Endothelial cell of umbilical vein (primary cell): ENCODE data around the gene GRAMD1B. TPM values are rescaled to one million over a fixed set of nuclear protein-coding genes. Genes with fewer than 3 reads are reported as not detected.

Experiments
- BruUV-seq: library from RNA; stranded (reverse); fragments of 400-500 nt; replicated peaks from 2 replicates; lab custom pipeline; 2021; lab: Mats Ljungman, UMichigan
- CTCF ChIA-PET: fragments of 300-600, 350-600 bp; sonication (Branson Sonifier 250); formaldehyde crosslinking; loops from one replicate; lab custom pipeline; 2021; ENCODE audit warnings: antibody characterized with exemption, inconsistent platforms; lab: Charles Lee
- POLR2A ChIA-PET: fragments of 300-600, 350-600 bp; sonication (Branson Sonifier 250); formaldehyde crosslinking; loops from one replicate; lab custom pipeline; 2021; ENCODE audit warnings: antibody characterized with exemption, inconsistent platforms; lab: Charles Lee
- DNase-seq: peaks from one replicate; pipeline ENCODE4 v3.0.0-alpha.2; 2011; ENCODE audit warnings: low read depth, low spot score
- FAIRE-seq: peaks from 2 replicates; lab custom pipeline; 2011; peaks lifted over from hg19 to GRCh38; lab: Jason Lieb, UNC
- H2AFZ ChIP-seq: 2 replicates; pipeline ENCODE4 v1.6.0; 2012; ENCODE audit warnings: low read depth, low read length, control low read depth, inconsistent platforms
- H3K27ac ChIP-seq: 2 replicates; pipeline ENCODE4 v1.5.1; 2011; ENCODE audit warnings: low read depth, mild to moderate bottlenecking, control low read depth, low read length, moderate library complexity; ENCODE audit not compliant: insufficient read depth
- H3K27me3 ChIP-seq, 2 experiments: 2 replicates each; pipeline versions ENCODE4 v1.6.0 to v1.6.1; 2011; ENCODE audit warnings: low read length in 2 of 2, mixed read lengths in 1 of 2; ENCODE audit not compliant: control insufficient read depth in 2 of 2, insufficient read depth in 2 of 2
- H3K36me3 ChIP-seq, 2 experiments: 2 replicates in 1 of 2; 3 replicates in 1 of 2; pipeline ENCODE4 v1.5.1; 2011; ENCODE audit warnings: low read length in 2 of 2, mild to moderate bottlenecking in 1 of 2, moderate library complexity in 1 of 2; ENCODE audit not compliant: control insufficient read depth in 2 of 2, insufficient read depth in 2 of 2; ENCODE audit errors: extremely low read depth in 1 of 2
- H3K4me1 ChIP-seq: 3 replicates; pipeline ENCODE4 v1.5.1; 2011; ENCODE audit warnings: mild to moderate bottlenecking, low read length; ENCODE audit not compliant: control insufficient read depth, insufficient read depth; ENCODE audit errors: extremely low read depth
- H3K4me2 ChIP-seq: 2 replicates; pipeline ENCODE4 v1.6.1; 2011; ENCODE audit warnings: low read length, control low read depth, mixed read lengths; ENCODE audit not compliant: insufficient read depth
- H3K4me3 ChIP-seq, 3 experiments: fragments of 200-600 bp in 1 of 3; sonication (generic), shearing (Covaris generic) in 1 of 3; replicated peaks in 1 of 3; 2 replicates each; pipeline ENCODE4 v1.5.1; 2011 to 2016; ENCODE audit warnings: control low read depth in 3 of 3, low read length in 3 of 3, mild to moderate bottlenecking in 2 of 3, inconsistent platforms in 1 of 3, low read depth in 1 of 3, moderate library complexity in 1 of 3; ENCODE audit not compliant: insufficient read depth in 1 of 3
- H3K79me2 ChIP-seq: 2 replicates; pipeline ENCODE4 v1.6.0; 2012; ENCODE audit warnings: low read length, inconsistent platforms; ENCODE audit not compliant: control insufficient read depth, insufficient read depth
- H3K9ac ChIP-seq: replicated peaks from 2 replicates; pipeline ENCODE3; 2011; ENCODE audit warnings: low read length, control low read depth; ENCODE audit not compliant: insufficient read depth; ENCODE audit errors: extremely low read depth
- H3K9me1 ChIP-seq: replicated peaks from 3 replicates; pipeline ENCODE4 v1.6.0; 2011; ENCODE audit warnings: mild to moderate bottlenecking, low read length; ENCODE audit not compliant: control insufficient read depth, insufficient read depth; ENCODE audit errors: extremely low read depth
- H3K9me3 ChIP-seq: replicated peaks from 2 replicates; pipeline ENCODE4 v1.5.1; 2012; ENCODE audit warnings: low read length, inconsistent platforms; ENCODE audit not compliant: control insufficient read depth, insufficient read depth
- H4K20me1 ChIP-seq: replicated peaks from 2 replicates; pipeline ENCODE3; 2011; ENCODE audit warnings: mild to moderate bottlenecking, low read length; ENCODE audit not compliant: control insufficient read depth, insufficient read depth; ENCODE audit errors: extremely low read depth
- CTCF ChIP-seq, 2 donors: IDR thresholded peaks; 1 replicate in 1 of 2; 2 replicates in 1 of 2; pipeline ENCODE4 v1.5.1; 2011; ENCODE audit warnings: low read length in 2 of 2, mild to moderate bottlenecking in 2 of 2, moderate library complexity in 2 of 2, control low read depth in 1 of 2, inconsistent platforms in 1 of 2, low read depth in 1 of 2; ENCODE audit not compliant: insufficient read depth in 1 of 2; ENCODE audit errors: extremely low read depth in 1 of 2
- EZH2 ChIP-seq: IDR thresholded peaks from 2 replicates; pipeline ENCODE4 v1.6.1; 2012; ENCODE audit warnings: borderline replicate concordance, low read depth, mild to moderate bottlenecking, moderate library complexity, low read length, inconsistent platforms; ENCODE audit not compliant: severe bottlenecking
- FOS ChIP-seq: IDR thresholded peaks from 2 replicates; pipeline ENCODE4 v1.6.1; 2011; ENCODE audit warnings: mild to moderate bottlenecking, low read length, moderate library complexity, borderline replicate concordance; ENCODE audit not compliant: insufficient read depth
- GATA2 ChIP-seq: IDR thresholded peaks from 2 replicates; pipeline ENCODE4 v1.7.0; 2011; ENCODE audit warnings: low read depth, mild to moderate bottlenecking, moderate library complexity, mixed read lengths, low read length; ENCODE audit not compliant: insufficient read length, insufficient read depth
- JUN ChIP-seq: IDR thresholded peaks from 2 replicates; pipeline ENCODE4 v1.6.1; 2011; ENCODE audit warnings: borderline replicate concordance, low read depth; ENCODE audit not compliant: insufficient read length, insufficient read depth
- MAX ChIP-seq: IDR thresholded peaks from 2 replicates; pipeline ENCODE4 v1.6.1; 2011; ENCODE audit not compliant: insufficient read depth, insufficient read length
- MYC ChIP-seq: IDR thresholded peaks from one replicate; pipeline ENCODE4 v1.6.1; 2011; ENCODE audit warnings: mild to moderate bottlenecking, low read depth, low read length
- POLR2A ChIP-seq: IDR thresholded peaks from 2 replicates; pipeline ENCODE4 v1.6.1; 2012; ENCODE audit warnings: low read depth, mild to moderate bottlenecking, control low read depth, low read length
- POLR2AphosphoS5 ChIP-seq: IDR thresholded peaks from 2 replicates; pipeline ENCODE4 v1.6.1; 2012; ENCODE audit warnings: low read depth, mild to moderate bottlenecking, control low read depth, low read length, moderate library complexity; ENCODE audit not compliant: insufficient read depth
- dilution Hi-C: fragments of 300-500 bp; cut with MboI; formaldehyde crosslinking; loops from one replicate; pipeline ENCODE4 v1.15.0; 2019; ENCODE audit warnings: low sequenced_read_pairs; ENCODE audit not compliant: extremely low pct_ligation_motif_present
- intact Hi-C: fragments of 100-400 bp; cut with micrococcal nuclease; formaldehyde crosslinking; loops from one replicate; pipeline ENCODE4 v1.10.0; 2022
- polyA plus RNA-seq, 4 experiments: library from polyadenylated mRNA; depleted of rRNA in 3 of 4; stranded (reverse) in 3 of 4; unstranded in 1 of 4; fragments of >200 nt; gene quantifications; 2 replicates each; pipeline versions ENCODE4 v1.2.1 to v1.2.3, GENCODE V29; 2011 to 2012; ENCODE audit warnings: missing spikeins in 1 of 4
- total RNA-seq: library from RNA; stranded (reverse); gene quantifications from 2 replicates; pipeline ENCODE4 v1.2.3, GENCODE V29; 2021

Gene GRAMD1B
- total and polyA plus RNA-seq, 2 donors (not counting 3 experiments of a cell fraction or from before 2014, with no cell fraction given) = 5.1 to 11.1 TPM

- DNase-seq (no peak), FAIRE-seq (no peak)
- TF ChIP-seq MAX (no peak), JUN (no peak), GATA2 (no peak), CTCF (IDR thresholded peaks at IDR 0.05; ENCODE audit: extremely low read depth in 1 of 2, insufficient read depth in 1 of 2, low read depth in 1 of 2, low read length in 2 of 2) (no peak), POLR2AphosphoS5 (no peak), EZH2 (no peak), FOS (no peak), MYC (no peak), POLR2A (no peak)
- ChIA-PET POLR2A (no interaction called here), CTCF (no interaction called here)
- no peaks in the 10 kb centered on the region for H3K79me2 ChIP-seq
- H3K9me1 ChIP-seq = no peaks in the 10 kb centered on the region
- no peak overlapping the region for H3K9ac ChIP-seq
- no peak overlapping the region for H3K4me3 ChIP-seq
- H2AFZ ChIP-seq = no peak overlapping the region
- no peak overlapping the region for H3K4me2 ChIP-seq
- H3K36me3 ChIP-seq = no peaks in the 10 kb centered on the region
- no TSS peak for BruUV-seq
- no peaks in the 10 kb centered on the region for H3K9me3 ChIP-seq
- intact Hi-C loops = no loop called here
- dilution Hi-C loops = no loop called here
- peaks cover 0 to 15% of the 10 kb centered on the region in 2 experiments for H3K27me3 ChIP-seq
- H3K4me1 ChIP-seq = no peaks in the 10 kb centered on the region
- H3K27ac ChIP-seq = no peak overlapping the region
- H4K20me1 ChIP-seq = no peaks in the 10 kb centered on the region
Measured at GRCh38 chr11:123393312-123393927, 36.6 kb upstream of the GRAMD1B start.
